Muscle layer of duodenum (tissue), 2 donors: ENCODE results near the gene PSMC2.
"Not testable (repeated sequence)": the region's sequence is repeated elsewhere in the genome, so short reads cannot be mapped to it uniquely, and the experiment has no call there.

ENCODE experiments used
- H3K27ac ChIP-seq: one replicate; pipeline ENCODE4 v1.7.0; 2013; ENCODE audit warnings: mild to moderate bottlenecking, low read length
- H3K27me3 ChIP-seq: one replicate; pipeline ENCODE4 v1.7.0; 2013; ENCODE audit warnings: low read depth, mild to moderate bottlenecking, control low read depth, low read length
- H3K36me3 ChIP-seq, 2 donors: one replicate each; pipeline ENCODE4 v1.7.0; 2013; ENCODE audit warnings: low read length in 2 of 2, control low read depth in 1 of 2, mild to moderate bottlenecking in 1 of 2; ENCODE audit not compliant: insufficient read depth in 2 of 2, control insufficient read depth in 1 of 2
- H3K4me1 ChIP-seq, 2 donors: one replicate each; pipeline ENCODE4 v1.7.0; 2013; ENCODE audit warnings: low read length in 2 of 2, mild to moderate bottlenecking in 2 of 2, control low read depth in 1 of 2, moderate library complexity in 1 of 2; ENCODE audit not compliant: insufficient read depth in 2 of 2, control insufficient read depth in 1 of 2
- H3K4me3 ChIP-seq, 2 donors: one replicate each; pipeline ENCODE4 v1.7.0; 2013; ENCODE audit warnings: low read length in 2 of 2, low read depth in 1 of 2, mild to moderate bottlenecking in 1 of 2
- H3K9me3 ChIP-seq, 2 donors: one replicate each; pipeline ENCODE4 v1.7.0; 2013; ENCODE audit warnings: low read length in 2 of 2, control low read depth in 1 of 2, mild to moderate bottlenecking in 1 of 2; ENCODE audit not compliant: control insufficient read depth in 1 of 2
- donor health status: healthy.

Gene PSMC2

DNA sequence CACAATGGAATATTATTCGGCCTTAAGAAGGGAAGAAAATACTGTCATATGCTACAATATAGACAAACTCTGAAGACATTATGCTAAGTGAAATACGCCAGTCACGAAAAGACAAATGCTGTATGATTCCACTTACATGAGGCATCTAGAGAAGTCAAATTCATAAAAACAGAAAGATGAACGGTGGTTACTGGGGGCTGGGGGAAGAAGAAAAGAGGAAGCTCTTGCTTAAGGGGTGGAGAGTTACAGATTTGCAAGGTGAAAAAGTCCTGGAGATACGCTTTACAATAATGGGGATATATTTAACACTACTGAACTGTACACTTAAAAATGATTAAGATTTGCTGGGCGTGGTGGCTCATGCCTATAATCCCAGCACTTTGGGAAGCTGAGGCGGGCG lies 49.0 kb downstream of the PSMC2 start:
- Histone ChIP-seq H3K36me3 (no peaks in the 10 kb centered on the region), H3K27me3 (no peaks in the 10 kb centered on the region), H3K9me3 (peaks cover 0 to 4% of the 10 kb centered on the region in 2 donors), H3K27ac (no peak overlapping the region), H3K4me1 (no peaks in the 10 kb centered on the region), H3K4me3 (no peak overlapping the region)

GRCh38 chr7:103398483-103399127 lies 51.2 kb downstream of the PSMC2 start:
- Histone ChIP-seq H3K36me3 (no peaks in the 10 kb centered on the region), H3K4me1 (no peaks in the 10 kb centered on the region), H3K27me3 (no peaks in the 10 kb centered on the region), H3K27ac (no peak overlapping the region), H3K4me3 (no peak overlapping the region), H3K9me3 (peaks cover 0 to 4% of the 10 kb centered on the region in 2 donors)

DNA sequence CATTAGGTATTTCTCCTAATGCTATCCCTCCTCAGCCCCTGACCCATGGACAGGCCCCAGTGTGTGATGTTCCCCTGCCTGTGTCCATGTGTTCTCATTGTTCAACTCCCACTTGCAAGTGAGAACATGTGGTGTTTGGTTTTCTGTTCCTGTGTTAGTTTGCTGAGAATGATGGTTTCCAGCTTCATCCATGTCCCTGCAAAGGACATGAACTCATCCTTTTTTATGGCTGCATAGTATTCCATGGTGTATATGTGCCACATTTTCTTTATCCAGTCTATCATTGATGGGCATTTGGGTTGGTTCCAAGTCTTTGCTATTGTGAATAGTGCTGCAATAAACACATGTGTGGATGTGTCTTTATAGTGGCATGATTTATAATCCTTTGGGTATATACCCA lies 52.2 kb downstream of the PSMC2 start:
- H3K36me3 ChIP-seq, H3K4me3 ChIP-seq, H3K4me1 ChIP-seq, H3K9me3 ChIP-seq, H3K27me3 ChIP-seq, H3K27ac ChIP-seq: not testable (repeated sequence)

DNA sequence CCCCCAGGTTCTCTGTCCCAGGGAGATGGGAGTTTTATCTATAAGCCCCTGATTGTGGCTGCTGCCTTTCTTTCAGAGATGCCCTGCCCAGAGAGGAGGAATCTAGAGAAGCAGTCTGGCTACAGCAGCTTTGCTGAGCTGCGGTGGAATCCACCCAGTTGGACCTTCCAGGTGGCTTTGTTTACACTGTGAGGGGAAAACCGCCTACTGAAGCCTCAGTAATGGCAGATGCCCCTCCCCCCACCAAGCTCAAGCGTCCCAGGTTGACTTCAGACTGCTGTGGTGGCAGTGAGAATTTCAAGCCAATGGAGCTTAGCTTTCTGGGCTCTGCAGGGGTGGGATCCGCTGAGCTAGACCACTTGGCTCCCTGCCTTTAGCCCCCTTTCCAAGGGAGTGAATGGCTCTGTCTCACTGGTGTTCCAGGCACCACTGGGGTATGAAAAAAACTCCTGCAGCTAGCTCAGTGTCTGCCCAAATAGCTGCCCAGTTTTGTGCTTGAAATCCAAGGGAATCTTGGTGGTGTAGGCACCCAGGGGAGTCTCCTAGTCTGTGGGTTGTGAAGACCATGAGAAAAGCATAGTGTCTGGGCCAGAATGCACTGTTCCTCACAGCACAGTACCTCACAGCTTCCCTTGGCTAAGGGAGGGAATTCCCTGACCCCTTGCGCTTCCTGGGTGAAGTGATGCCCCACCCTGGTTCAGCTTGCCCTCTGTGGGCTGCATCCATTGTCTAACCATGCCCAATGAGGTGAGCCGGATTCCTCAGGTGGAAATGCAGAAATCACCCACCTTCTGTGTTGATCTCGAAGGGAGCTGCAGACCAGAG lies 58.6 kb downstream of the PSMC2 start:
- not testable (repeated sequence) for H3K4me3 ChIP-seq, H3K27me3 ChIP-seq, H3K36me3 ChIP-seq, H3K27ac ChIP-seq, H3K9me3 ChIP-seq, H3K4me1 ChIP-seq

- no peaks in the 10 kb centered on the region for H3K4me1 ChIP-seq
- no peaks in the 10 kb centered on the region for H3K27me3 ChIP-seq
- no peaks in the 10 kb centered on the region for H3K36me3 ChIP-seq
- no peak overlapping the region for H3K4me3 ChIP-seq
- no peaks in the 10 kb centered on the region for H3K9me3 ChIP-seq
- no peak overlapping the region for H3K27ac ChIP-seq
These were observed 64.7 kb downstream of the PSMC2 start for GRCh38 chr7:103412151-103412550.

GRCh38 chr7:103413407-103413806 lies 66.0 kb downstream of the PSMC2 start:
- H3K4me1 ChIP-seq: no peaks in the 10 kb centered on the region

DNA sequence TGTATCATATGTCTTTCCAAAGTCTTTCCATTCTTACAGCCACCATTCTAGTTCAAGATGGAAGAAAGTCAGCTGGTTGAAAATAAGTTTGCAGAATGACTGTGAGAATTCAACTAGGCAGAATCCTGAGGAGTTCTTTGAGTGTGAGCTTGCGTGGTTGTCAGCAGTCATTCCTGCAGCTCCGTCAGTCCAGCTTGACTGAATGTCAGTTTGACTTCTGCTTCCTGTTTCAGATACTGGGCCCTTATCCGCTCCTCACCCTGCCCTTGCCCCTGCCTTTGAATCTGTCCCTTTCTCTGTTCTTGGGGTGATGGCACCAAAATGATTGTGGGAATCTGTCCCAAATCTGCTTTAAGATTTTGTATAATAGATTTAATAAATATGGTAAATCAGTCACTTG lies 70.8 kb downstream of the PSMC2 start:
- Histone ChIP-seq H3K9me3 (no peaks in the 10 kb centered on the region), H3K36me3 (no peaks in the 10 kb centered on the region), H3K4me1 (no peaks in the 10 kb centered on the region), H3K4me3 (no peak overlapping the region), H3K27me3 (no peaks in the 10 kb centered on the region), H3K27ac (no peak overlapping the region)

More at GRCh38 chr7:103413407-103413806, 66.0 kb downstream of the PSMC2 start:
- H3K4me3 ChIP-seq: no peak overlapping the region
- H3K27me3 ChIP-seq: no peaks in the 10 kb centered on the region
- H3K36me3 ChIP-seq: no peaks in the 10 kb centered on the region
- H3K27ac ChIP-seq: no peak overlapping the region
- H3K9me3 ChIP-seq: no peaks in the 10 kb centered on the region
